Neural cell (in vitro differentiated cells): ENCODE data around the gene AHI1.

Experiments
- EP300 ChIP-seq: fragments of 450-650 bp; conservative IDR thresholded peaks from 2 replicates; pipeline ENCODE4 v1.6.1; 2014; ENCODE audit warnings: antibody characterized with exemption, mild to moderate bottlenecking, moderate library complexity; ENCODE audit not compliant: poor library complexity, severe bottlenecking
- EZH2 ChIP-seq: fragments of 200-600, 300-800 bp; shearing (Covaris generic), sonication (generic); IDR thresholded peaks from 2 replicates; pipeline ENCODE4 v1.6.1; 2014; ENCODE audit warnings: antibody characterized with exemption, low read length, borderline replicate concordance, mild to moderate bottlenecking; ENCODE audit not compliant: insufficient read depth, poor library complexity, severe bottlenecking
- REST ChIP-seq: IDR thresholded peaks from 2 replicates; pipeline ENCODE4 v1.6.1; 2012; ENCODE audit warnings: borderline replicate concordance
- TF ChIP-seq, protein P1 (sequence below): fragments of 450-650 bp; IDR thresholded peaks from 2 replicates; pipeline ENCODE4 v1.5.1; 2014; ENCODE audit warnings: antibody characterized with exemption, mild to moderate bottlenecking, moderate library complexity; ENCODE audit not compliant: poor library complexity, severe bottlenecking

DNA sequence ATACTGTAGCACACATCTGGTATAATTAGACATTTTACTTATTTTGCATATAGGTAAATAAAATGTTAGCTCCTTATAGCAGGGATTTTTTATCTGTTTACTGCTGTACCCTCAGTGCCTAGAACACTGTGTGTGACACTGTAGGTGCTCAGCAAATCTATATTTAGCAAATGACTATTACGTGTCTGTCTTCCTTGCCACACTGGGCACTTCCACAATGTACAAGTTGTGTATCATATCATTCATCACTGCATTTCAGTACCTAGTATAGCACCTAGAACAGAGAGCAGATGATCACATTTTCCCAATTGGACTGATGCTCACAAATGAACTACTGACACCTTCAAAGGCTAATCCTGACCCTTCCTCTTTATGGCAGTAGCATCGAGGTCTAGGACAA is 200.8 kb downstream of the AHI1 start:
- TF ChIP-seq, protein P1, sequence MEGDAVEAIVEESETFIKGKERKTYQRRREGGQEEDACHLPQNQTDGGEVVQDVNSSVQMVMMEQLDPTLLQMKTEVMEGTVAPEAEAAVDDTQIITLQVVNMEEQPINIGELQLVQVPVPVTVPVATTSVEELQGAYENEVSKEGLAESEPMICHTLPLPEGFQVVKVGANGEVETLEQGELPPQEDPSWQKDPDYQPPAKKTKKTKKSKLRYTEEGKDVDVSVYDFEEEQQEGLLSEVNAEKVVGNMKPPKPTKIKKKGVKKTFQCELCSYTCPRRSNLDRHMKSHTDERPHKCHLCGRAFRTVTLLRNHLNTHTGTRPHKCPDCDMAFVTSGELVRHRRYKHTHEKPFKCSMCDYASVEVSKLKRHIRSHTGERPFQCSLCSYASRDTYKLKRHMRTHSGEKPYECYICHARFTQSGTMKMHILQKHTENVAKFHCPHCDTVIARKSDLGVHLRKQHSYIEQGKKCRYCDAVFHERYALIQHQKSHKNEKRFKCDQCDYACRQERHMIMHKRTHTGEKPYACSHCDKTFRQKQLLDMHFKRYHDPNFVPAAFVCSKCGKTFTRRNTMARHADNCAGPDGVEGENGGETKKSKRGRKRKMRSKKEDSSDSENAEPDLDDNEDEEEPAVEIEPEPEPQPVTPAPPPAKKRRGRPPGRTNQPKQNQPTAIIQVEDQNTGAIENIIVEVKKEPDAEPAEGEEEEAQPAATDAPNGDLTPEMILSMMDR = no peak
- TF ChIP-seq EZH2 (no peak), EP300 (no peak), REST (no peak)
